Heart left ventricle (tissue), 13 donors: ENCODE measurements around the gene CABLES2.

ENCODE experiments used
- POLR2A ChIP-seq, 2 donors: fragments of 450-650 bp; IDR thresholded peaks; one replicate each; pipeline ENCODE4 v1.6.1; 2017; ENCODE audit warnings: antibody characterized with exemption in 2 of 2, mild to moderate bottlenecking in 2 of 2, moderate library complexity in 2 of 2
- TF ChIP-seq, protein P1 (sequence below), 12 donors: fragments of 200-600 bp; sonication (generic) in 4 of 12; IDR thresholded peaks; one replicate each; pipeline versions ENCODE4 v1.5.0 to v1.8.0; 2018 to 2022; ENCODE audit warnings: antibody characterized with exemption in 12 of 12, mild to moderate bottlenecking in 5 of 12
- donor health status: ischemic (EF 13 %, LVEDD 7.1; RV severe dilation, severe dysfunction).
- donor health status: DM: no; HTN: yes; CAD: no.
- donor health status: DM: no; HTN: no; CAD: no.
- donor health status: ischemic (EF 25% LVEDD 6.9; RV normal size, moderate dysfunction).
- donor health status: ischemic (EF 25% LVEDD 5.7; RV mildly dilated, moderate dysfunction).
- donor health status: ischemic (EF 35%, LVEDD 5.7; RV mildly dilated, moderate dysfunction).
- donor health status: nonischemic (EF 11% LVEDD 7.7; RV severe dilation, severe dysfunction).
- donor health status: DM: yes; HTN: yes; CAD: no.
- donor health status: PGD.
- donor health status: ischemic (EF 29% LVEDD 5.4; RV normal size, mild dysfunction).
- donor health status: nonischemic (EF 23%, LVEDD 6.1; RV moderate dilation, normal function).

- TF ChIP-seq, protein P1, sequence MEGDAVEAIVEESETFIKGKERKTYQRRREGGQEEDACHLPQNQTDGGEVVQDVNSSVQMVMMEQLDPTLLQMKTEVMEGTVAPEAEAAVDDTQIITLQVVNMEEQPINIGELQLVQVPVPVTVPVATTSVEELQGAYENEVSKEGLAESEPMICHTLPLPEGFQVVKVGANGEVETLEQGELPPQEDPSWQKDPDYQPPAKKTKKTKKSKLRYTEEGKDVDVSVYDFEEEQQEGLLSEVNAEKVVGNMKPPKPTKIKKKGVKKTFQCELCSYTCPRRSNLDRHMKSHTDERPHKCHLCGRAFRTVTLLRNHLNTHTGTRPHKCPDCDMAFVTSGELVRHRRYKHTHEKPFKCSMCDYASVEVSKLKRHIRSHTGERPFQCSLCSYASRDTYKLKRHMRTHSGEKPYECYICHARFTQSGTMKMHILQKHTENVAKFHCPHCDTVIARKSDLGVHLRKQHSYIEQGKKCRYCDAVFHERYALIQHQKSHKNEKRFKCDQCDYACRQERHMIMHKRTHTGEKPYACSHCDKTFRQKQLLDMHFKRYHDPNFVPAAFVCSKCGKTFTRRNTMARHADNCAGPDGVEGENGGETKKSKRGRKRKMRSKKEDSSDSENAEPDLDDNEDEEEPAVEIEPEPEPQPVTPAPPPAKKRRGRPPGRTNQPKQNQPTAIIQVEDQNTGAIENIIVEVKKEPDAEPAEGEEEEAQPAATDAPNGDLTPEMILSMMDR (IDR thresholded peaks at IDR 0.05): no peak
- no peak for TF ChIP-seq POLR2A (IDR thresholded peaks at IDR 0.05)
Measured at GRCh38 chr20:62444286-62444685, 37.2 kb upstream of the CABLES2 start.
